ENCODE results near the gene GALNT12.

Gene GALNT12

DNA sequence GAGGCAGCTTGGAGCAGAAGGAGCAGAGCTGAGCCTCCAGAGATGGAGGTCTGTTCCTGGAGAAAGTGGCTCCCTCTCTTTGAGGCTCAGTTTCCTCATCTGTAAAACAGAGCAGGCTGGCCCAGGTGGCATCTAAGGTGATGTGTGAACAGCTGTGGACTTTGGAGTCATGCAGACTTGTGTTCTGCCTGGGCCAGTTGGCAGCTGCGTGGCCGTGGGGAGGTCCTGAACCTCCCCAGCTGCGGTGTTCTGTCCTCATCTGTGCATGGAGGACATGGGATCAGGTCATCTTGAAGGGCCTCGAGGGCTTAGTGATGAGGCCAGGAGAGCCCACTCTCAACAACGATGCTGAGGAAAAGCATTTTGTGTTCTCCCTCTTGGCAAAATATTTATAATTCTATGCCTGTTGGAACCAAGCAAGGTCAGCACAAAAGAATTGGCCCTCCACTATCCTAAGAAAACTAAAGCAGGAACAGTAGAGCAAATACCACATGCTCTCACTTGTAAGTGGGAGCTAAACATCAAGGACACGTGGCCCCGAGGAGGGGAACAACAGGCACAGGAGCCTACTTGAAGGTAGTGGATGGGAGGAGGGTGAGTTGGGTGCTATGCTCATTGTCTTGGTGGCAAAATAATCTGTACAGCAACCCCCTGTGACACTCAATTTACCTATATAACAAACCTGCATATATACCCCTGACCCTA is 73.0 kb downstream of the GALNT12 start:
- no peak for DNase-seq (ENCODE audit: low read depth in 2 of 2)

DNA sequence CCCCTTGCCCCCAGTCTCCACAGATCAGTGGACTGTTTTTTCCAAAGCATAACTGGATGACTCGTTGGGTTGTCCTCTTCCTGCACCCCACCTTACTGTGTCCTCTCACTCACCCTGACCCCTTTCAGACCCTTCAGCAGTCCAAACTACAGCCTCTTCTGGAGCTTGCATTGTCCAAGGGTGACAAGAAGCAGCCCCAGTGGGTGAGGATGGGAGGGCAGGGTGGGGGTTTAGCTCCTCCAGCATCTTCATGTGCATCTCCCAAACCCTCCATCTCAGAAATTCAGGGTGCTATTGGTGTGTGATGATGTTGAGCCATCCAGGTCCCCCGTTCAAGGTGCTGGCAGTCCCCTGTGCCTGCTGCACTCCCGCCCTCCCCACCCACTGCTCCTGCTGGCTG is 73.9 kb downstream of the GALNT12 start:
- no peak for DNase-seq (ENCODE audit: low read depth in 2 of 2)

- DNase-seq (ENCODE audit: low read depth in 2 of 2): no peak
Measured at GRCh38 chr9:98881836-98882568, 74.5 kb downstream of the GALNT12 start.

GRCh38 chr9:98882569-98882923 is 75.1 kb downstream of the GALNT12 start:
- no peak for DNase-seq (ENCODE audit: low read depth in 2 of 2)

GRCh38 chr9:98883276-98883675 is 75.8 kb downstream of the GALNT12 start:
- no peak for DNase-seq (ENCODE audit: low read depth in 2 of 2)

GRCh38 chr9:98884849-98885248 is 77.4 kb downstream of the GALNT12 start:
- DNase-seq (ENCODE audit: low read depth in 2 of 2): no peak

DNA sequence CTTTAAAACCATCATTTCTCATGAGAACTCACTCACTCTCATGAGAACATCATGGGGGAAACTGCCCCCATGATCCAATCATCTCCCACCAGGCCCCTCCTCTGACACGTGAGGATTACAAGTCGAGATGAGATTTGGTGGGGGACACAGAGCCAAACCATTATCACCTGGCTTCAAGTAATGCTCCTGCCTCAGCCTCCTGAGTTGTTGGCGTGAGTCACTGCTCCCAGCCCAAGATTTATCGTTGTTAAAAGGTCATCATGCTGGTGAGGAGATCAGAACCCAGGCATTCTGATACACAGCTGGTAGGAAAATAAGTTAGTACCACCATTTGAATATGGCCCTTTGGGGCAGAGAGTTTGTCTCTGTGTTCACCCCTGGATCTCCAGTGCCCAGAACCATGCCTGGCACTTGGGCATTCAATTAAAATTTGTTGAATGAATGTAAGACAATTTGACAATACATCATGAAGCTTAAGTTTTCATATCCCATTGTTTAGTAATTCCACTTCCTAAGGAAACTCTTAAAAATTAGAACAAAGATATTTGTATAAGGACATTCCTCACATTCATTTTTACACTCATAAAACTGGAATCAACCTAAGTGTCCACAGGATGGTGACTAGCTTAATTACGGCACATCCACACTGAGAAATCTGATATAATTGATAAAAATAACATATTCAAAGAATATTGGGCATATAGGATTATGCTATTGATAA is 78.3 kb downstream of the GALNT12 start:
- no peak for DNase-seq (ENCODE audit: low read depth in 2 of 2)

DNA sequence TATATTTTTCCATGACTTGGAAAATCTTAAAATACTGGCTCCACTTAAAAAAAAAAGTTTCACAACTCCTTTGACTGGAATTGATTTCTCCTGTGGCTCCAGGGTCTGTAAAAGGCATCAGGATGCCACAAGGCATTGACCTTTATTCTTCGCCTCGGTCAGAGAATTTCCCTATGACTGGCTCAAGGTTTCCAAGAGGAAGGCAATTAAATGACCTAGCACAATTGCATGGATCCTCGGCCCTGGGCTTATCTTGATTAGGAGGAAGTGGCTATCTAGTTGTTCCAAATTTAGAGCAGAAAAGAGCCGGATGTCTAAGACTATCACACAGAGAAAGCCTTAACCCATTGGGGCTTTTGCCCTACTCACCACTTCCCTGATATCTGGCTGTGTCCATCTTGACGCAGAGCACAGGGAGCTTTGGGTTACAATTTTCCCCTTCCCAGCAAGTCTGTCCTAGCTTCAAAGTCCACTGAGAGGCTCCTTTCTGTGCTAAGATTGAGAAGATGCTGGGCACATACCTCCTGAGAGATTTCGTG is 79.3 kb downstream of the GALNT12 start:
- no peak for DNase-seq (ENCODE audit: low read depth in 2 of 2)

GRCh38 chr9:98887918-98888510 is 80.5 kb downstream of the GALNT12 start:
- no peak for DNase-seq (ENCODE audit: low read depth in 2 of 2)

GRCh38 chr9:98888801-98889421 is 81.4 kb downstream of the GALNT12 start:
- DNase-seq (ENCODE audit: low read depth in 2 of 2): no peak

DNA sequence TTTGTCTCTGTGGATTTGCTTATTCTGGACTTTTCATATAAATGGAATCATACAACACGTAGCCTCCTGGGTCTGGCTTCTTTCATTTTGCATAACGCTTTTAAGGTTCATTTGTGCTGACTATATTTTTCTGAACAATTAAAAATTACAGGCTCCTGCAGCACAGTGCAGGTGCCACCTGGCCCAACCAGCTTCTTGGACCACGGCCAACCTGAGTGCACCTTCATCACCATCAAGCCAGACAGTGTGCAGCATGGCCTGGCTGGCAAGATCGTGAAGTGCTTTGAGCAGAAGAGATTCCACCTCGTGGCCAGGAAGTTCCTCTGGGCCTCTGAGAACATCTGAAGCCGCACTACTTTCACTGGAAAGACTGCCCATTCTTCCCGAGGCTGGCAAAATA is 82.8 kb downstream of the GALNT12 start:
- no peak for DNase-seq (ENCODE audit: low read depth in 2 of 2)

DNA sequence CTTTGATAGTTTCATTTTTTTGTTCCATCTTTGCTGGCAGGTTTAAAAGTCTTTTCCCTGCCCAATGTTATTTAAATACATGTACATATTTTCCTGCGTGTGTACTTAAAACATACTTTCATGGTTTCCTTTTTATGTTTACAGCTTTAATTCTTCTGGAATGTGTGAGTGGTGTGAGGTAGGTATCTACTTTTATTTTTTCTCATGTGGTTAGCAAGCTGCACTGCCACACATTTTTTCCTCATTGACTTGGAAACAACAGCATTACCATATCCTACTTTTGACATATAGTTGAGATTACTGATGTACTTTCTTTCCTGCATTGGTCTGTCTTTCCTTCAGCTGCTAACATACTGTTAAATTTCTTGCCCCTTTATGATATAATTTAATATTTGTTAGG is 84.8 kb downstream of the GALNT12 start:
- DNase-seq (ENCODE audit: low read depth in 2 of 2): no peak

DNA sequence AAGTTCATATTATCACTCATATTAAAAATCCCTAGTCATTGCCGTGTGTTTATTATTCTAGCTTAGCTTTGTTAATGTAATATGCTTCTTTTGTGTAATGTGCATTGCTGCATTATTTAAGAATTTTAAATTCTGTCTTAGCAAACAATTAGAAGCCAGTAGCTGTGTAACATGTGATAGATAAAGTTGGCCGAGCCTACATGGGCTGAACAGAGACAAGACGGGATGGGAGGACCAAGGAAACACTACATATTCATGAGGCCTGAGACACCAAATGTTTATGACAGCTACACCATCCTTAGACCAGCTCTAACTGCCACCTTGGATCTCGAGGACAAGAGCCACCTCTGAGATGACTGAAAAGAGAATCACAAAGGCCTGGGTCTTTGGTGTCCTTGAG is 85.2 kb downstream of the GALNT12 start:
- no peak for DNase-seq (ENCODE audit: low read depth in 2 of 2)

GRCh38 chr9:98894171-98894570 is 86.7 kb downstream of the GALNT12 start:
- no peak for DNase-seq (ENCODE audit: low read depth in 2 of 2)

DNA sequence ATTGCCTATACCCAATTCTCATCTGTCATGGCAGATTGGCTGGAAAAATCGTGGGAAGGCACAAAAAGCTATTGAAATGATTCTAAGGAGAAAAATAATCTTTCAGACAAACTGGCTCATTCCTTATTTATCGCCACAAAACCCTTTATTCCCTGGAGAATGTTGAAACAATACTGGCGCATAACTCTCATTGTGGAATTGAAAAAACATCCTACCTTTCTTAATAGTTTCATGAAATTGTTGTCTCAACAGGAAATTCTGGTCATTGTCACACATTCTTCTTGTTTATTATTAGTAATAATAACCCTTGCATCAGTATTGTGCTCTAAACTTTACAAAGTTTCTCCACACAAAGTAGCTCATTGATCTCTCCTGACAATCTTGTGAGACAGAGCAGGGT is 87.3 kb downstream of the GALNT12 start:
- DNase-seq (ENCODE audit: low read depth in 2 of 2): no peak

- DNase-seq (ENCODE audit: low read depth in 2 of 2): no peak
Measured at GRCh38 chr9:98896632-98897031, 89.2 kb downstream of the GALNT12 start.

DNA sequence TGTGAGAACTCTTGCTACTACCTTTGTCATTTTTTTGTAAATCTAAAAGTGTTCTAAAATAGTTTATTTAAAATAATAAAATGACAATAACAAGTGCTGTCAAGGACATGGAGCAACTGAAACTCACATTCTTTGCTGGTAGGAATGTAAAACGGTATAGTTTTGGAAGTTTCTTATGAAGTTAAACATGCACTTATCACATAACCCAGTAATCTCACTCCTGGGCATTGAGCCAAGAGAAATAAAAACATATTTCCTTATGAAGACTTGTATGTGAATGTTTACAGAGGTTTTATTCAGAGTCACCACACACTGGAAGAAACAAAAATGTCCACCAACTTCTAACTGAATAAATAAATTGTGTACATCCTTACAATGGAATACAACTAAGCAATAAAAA is 90.3 kb downstream of the GALNT12 start:
- DNase-seq (ENCODE audit: low read depth in 2 of 2): no peak

- DNase-seq (ENCODE audit: low read depth in 2 of 2): no peak
Measured at GRCh38 chr9:98899408-98900056, 92.1 kb downstream of the GALNT12 start.

All from stimulated activated CD4-positive, alpha-beta T cell treated with anti-CD3 and anti-CD28 coated beads, Interleukin-4, amount 100 ng/mL, for 48 hours (primary cell).